GM12874 (cell line): ENCODE data around the gene CENPP.

Experiments used
- TF ChIP-seq, protein P1 (sequence below): IDR thresholded peaks from 2 replicates; pipeline ENCODE4 v1.5.1; 2011; ENCODE audit warnings: low read depth, mild to moderate bottlenecking, control low read depth, low read length, moderate library complexity; ENCODE audit not compliant: insufficient read depth

CENPP gene

DNA sequence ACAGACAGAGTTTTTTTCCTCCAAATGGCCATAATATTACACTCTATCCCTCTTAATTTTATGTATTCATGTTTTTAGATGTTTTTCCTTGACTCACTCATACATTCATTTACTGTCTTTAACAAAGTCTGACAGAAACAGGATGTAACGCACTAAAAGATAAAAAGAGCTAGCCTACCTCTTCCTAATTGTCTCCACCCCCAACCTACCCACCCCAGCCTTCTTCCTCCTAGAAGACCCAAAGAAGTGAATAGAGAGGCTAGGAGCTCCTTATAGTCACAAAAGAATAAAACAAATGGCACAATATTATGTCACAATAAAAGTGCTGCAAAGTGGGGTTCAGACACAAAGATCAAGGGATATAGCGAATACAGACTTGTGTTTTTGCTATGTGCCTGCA is 1.3 kb upstream of the CENPP start:
- TF ChIP-seq, protein P1, sequence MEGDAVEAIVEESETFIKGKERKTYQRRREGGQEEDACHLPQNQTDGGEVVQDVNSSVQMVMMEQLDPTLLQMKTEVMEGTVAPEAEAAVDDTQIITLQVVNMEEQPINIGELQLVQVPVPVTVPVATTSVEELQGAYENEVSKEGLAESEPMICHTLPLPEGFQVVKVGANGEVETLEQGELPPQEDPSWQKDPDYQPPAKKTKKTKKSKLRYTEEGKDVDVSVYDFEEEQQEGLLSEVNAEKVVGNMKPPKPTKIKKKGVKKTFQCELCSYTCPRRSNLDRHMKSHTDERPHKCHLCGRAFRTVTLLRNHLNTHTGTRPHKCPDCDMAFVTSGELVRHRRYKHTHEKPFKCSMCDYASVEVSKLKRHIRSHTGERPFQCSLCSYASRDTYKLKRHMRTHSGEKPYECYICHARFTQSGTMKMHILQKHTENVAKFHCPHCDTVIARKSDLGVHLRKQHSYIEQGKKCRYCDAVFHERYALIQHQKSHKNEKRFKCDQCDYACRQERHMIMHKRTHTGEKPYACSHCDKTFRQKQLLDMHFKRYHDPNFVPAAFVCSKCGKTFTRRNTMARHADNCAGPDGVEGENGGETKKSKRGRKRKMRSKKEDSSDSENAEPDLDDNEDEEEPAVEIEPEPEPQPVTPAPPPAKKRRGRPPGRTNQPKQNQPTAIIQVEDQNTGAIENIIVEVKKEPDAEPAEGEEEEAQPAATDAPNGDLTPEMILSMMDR, result no peak

DNA sequence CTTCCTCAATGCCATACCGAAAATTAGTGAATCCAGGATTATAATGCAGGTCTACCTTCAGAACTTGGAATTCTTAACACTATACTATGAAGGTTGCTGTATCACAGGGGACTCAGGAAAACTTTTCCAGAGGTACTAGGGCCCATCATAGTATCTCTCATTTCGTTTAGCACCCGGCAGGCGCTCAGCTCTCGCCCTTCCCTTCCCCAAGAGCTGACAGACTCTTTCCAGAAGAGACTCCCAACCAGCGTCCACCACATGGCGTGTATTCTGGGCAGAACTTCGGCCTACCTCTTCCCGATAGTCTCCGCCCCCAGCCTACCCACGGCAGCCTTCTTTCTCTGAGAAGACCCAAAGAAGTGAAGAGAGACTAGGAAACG is 874 bp upstream of the CENPP start:
- TF ChIP-seq, protein P1, result no peak

DNA sequence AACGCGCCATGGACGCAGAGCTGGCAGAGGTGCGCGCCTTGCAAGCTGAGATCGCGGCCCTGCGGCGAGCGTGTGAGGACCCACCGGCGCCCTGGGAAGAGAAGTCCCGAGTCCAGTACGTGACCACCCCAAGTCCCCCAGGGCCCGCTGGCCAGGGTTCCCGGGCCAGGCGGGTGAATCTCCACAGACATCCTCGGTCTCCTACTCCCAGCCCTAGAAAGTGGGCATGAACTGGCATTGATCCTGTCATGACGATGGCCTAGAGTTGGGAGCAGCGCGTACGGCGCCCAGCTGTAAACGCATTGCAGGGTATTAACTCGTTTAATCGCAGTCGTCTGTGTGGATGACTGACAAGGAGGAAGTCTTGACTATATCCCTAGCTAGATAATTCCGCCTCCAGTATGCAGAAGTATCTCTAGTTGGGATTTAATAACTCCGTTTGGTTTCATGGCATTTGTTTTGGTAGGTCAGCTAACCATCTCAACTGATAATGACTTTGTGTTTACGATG is 293 bp downstream of the CENPP start:
- TF ChIP-seq, protein P1, result no peak

DNA sequence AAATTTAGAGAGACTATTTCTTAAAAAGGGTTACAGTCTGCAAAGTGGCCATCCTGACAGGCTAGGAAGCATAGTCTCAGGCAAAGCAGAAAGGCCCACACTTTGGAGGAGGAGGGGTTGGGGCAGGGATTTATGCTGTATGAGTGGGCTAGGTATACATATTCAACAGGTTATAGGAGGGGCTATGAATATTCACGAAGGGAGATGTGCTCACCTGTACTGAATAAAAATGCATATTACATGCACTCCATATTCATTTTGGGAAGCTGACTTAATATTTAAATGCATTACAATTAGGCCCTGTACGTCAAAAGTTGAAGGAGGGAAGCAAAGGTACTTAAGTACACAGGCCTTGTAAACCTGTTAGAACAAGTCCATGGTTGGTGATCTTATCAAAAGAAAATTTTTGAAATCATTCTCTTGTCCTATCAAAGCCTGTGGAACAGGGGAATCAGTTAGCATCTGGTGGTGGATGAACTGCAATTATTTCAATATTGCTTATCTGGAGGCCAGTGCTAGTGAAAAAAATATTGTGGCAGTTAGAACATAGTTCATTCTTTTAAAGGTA is 1.6 kb downstream of the CENPP start:
- TF ChIP-seq, protein P1, result no peak

DNA sequence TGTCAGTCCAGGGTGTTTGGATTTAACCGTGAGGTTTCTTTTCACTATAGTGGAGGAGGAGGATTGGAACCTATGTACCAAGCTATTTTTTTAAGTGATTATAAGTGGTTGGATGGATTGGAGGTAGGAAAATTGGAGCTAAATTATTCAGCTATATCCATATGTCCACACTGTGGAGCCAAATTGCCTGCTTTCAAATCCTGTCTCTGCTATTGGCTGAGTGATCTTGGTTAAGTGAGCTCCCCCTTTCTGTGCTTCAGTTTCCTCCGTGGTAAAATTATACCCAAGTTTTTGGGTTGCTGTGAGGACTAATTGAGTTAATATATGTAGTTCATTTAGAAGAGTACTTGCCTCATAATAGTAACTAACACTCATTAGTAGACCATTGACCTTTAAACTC is 2.5 kb downstream of the CENPP start:
- TF ChIP-seq, protein P1, result no peak

DNA sequence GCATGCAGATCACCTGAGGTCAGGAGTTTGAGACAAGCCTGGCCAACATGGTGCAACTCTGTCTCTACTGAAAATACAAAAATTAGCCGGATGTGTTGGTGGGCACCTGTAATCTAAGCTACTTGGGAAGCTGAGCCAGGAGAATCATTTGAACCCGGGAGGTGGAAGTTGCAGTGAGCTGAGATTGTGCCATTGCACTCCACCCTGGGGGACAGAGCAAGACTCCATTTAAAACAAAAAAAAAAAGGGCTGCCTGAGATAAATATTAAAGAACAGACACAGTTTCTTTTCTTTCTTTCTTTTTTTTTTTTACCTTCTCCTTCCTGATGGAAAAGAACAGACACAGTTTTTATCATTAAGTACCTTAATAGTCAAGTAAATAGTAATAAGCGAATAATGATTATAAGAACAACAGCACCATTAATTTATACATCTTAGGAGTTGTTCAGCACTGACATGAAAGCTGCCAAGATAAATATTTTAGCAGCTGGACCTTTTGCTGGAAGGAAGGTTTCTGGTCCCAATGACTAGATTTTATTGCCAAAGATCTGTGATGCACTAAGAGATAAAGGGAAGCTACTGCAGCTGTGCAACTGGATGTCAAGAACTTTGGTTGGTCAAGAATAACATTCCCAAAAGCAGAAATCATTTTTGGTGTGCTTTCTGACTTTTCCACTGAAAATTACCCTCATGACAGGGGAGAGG is 7.0 kb downstream of the CENPP start:
- TF ChIP-seq, protein P1, result no peak

DNA sequence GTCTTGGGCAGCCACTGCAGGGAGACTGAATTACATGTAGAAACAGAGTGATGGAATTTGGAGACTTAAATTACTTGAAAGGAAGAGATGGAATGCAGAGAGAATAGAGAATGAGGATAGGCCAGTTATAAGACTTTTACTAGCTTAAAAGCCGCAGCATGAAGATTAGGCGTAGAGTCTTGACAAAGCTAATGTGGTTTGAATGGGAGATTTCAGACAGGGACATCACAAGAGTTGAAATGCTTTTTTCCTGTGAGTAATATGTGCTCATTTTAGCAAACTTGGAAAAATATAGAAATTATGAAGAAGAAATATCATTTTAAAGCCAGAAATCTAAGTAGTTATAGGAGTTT is 7.5 kb downstream of the CENPP start:
- TF ChIP-seq, protein P1, result no peak
